RPMI7951 (cell line): ENCODE data around the gene TWF2. TPM values are rescaled to one million over a fixed set of nuclear protein-coding genes. Genes with fewer than 3 reads are reported as not detected.
A peak's percentile ranks its signal among the peaks of the same experiment; 100 is the strongest.
"Not testable (repeated sequence)": the region's sequence is repeated elsewhere in the genome, so short reads cannot be mapped to it uniquely, and the experiment has no call there.

Experiments
- DNase-seq: peaks from one replicate; pipeline ENCODE4 v3.0.0-alpha.2; 2012; ENCODE audit warnings: low read depth
- total RNA-seq: library from RNA; depleted of rRNA; stranded (reverse); fragments of >200 nt; shearing (Covaris generic); gene quantifications from 2 replicates; pipeline ENCODE4 v1.2.3, GENCODE V29; 2014; rRNA removed

The TWF2 gene
- 131 and 170 TPM in 2 replicates for total RNA-seq

- DNase-seq, result peak; percentile 80
These were observed at the start of gene TWF2 for GRCh38 chr3:52238761-52239701. Gene TWF2, minus strand, starts transcription at chr3:52239158. Its CDS starts 142 bp downstream, at chr3:52239016.

- no peak for DNase-seq
These were observed 49.7 kb upstream of the TWF2 start for GRCh38 chr3:52288674-52289073.

- DNase-seq, result peak; percentile 36
These were observed 47.8 kb upstream of the TWF2 start for GRCh38 chr3:52286777-52287110.

GRCh38 chr3:52284051-52284450 lies 45.1 kb upstream of the TWF2 start:
- DNase-seq, result not testable (repeated sequence)

GRCh38 chr3:52283306-52283705 lies 44.3 kb upstream of the TWF2 start:
- no peak for DNase-seq

GRCh38 chr3:52281981-52282801 lies 43.2 kb upstream of the TWF2 start:
- DNase-seq, result no peak

- DNase-seq, result peak; percentile 39
These were observed 41.1 kb upstream of the TWF2 start for GRCh38 chr3:52280050-52280461.

GRCh38 chr3:52279596-52279995 lies 40.6 kb upstream of the TWF2 start:
- no peak for DNase-seq

GRCh38 chr3:52278510-52279069 lies 39.6 kb upstream of the TWF2 start, which contains the start of gene WDR82:
Gene WDR82, minus strand, starts transcription at chr3:52278649. Its CDS starts 288 bp downstream, at chr3:52278361.
- peak; percentile 92 for DNase-seq

GRCh38 chr3:52277972-52278509 lies 39.1 kb upstream of the TWF2 start:
- DNase-seq, result no peak

GRCh38 chr3:52277071-52277964 lies 38.4 kb upstream of the TWF2 start:
- DNase-seq, result peak; percentile 70

- DNase-seq, result not testable (repeated sequence)
These were observed 35.8 kb upstream of the TWF2 start for GRCh38 chr3:52274781-52275180.

GRCh38 chr3:52272831-52273230 lies 33.9 kb upstream of the TWF2 start:
- DNase-seq, result no peak

- DNase-seq, result not testable (repeated sequence)
These were observed 33.2 kb upstream of the TWF2 start for GRCh38 chr3:52272172-52272571.

GRCh38 chr3:52270252-52270754 lies 31.3 kb upstream of the TWF2 start:
- no peak for DNase-seq

GRCh38 chr3:52269776-52270175 lies 30.8 kb upstream of the TWF2 start:
- no peak for DNase-seq

GRCh38 chr3:52268036-52268435 lies 29.1 kb upstream of the TWF2 start:
- no peak for DNase-seq

GRCh38 chr3:52265387-52265786 lies 26.4 kb upstream of the TWF2 start:
- no peak for DNase-seq

- DNase-seq, result no peak
These were observed 23.5 kb upstream of the TWF2 start for GRCh38 chr3:52262447-52262846.

- DNase-seq, result no peak
These were observed 20.5 kb upstream of the TWF2 start for GRCh38 chr3:52259448-52259847.

GRCh38 chr3:52259035-52259434 lies 20.1 kb upstream of the TWF2 start:
- DNase-seq, result no peak
